HepG2 (cell line): ENCODE data around the gene PDLIM7. TPM values are rescaled to one million over a fixed set of nuclear protein-coding genes. Genes with fewer than 3 reads are reported as not detected.
A peak's percentile ranks its signal among the peaks of the same experiment; 100 is the strongest.

Experiments used
- ATAC-seq: fragments of 200-7000 bp; cut with Tn5 transposase; 3 replicates; pipeline ENCODE4 v1.9.1; 2020; ENCODE audit warnings: mild to moderate bottlenecking, moderate library complexity
- BruUV-seq: library from RNA; stranded (reverse); fragments of 400-500 nt; replicated peaks from 2 replicates; lab custom pipeline; 2021; lab: Mats Ljungman, UMichigan
- CTCF ChIA-PET: fragments of 300-600 bp; formaldehyde crosslinking; extraction: SDS; loops from one replicate; lab custom pipeline; 2021; ENCODE audit warnings: low total read pairs, inconsistent platforms, low intra/inter-chr PET ratio; lab: Yijun Ruan, JAX
- POLR2A ChIA-PET: fragments of 350-600 bp; sonication (Branson Sonifier 250); formaldehyde crosslinking; loops from one replicate; lab custom pipeline; 2020; ENCODE audit warnings: antibody characterized with exemption, inconsistent platforms; lab: Yijun Ruan, JAX
- DNase-seq: peaks from one replicate; pipeline ENCODE4 v3.0.0-alpha.2; 2015; ENCODE audit warnings: low spot score
- FAIRE-seq: peaks from 3 replicates; lab custom pipeline; 2011; peaks lifted over from hg19 to GRCh38; lab: Jason Lieb, UNC
- H2AFZ ChIP-seq: one replicate; pipeline ENCODE4 v1.6.1; 2011; ENCODE audit warnings: low read length, inconsistent platforms
- H3K27ac ChIP-seq: fragments of 300-600 bp; 3 replicates; pipeline ENCODE4 v1.8.0; 2011; ENCODE audit warnings: mixed run types, mild to moderate bottlenecking, mixed read lengths, low read length, inconsistent platforms; ENCODE audit not compliant: insufficient read depth; ENCODE audit errors: extremely low read length
- H3K27me3 ChIP-seq, 2 experiments: fragments of 200-600 bp in 1 of 2; 2 replicates in 1 of 2; 3 replicates in 1 of 2; pipeline versions ENCODE4 v1.6.0 to v1.8.0; 2011; ENCODE audit warnings: low read length in 2 of 2, mild to moderate bottlenecking in 2 of 2, moderate library complexity in 2 of 2, inconsistent platforms in 1 of 2; ENCODE audit not compliant: insufficient read depth in 2 of 2, control insufficient read depth in 1 of 2
- H3K36me3 ChIP-seq, 2 experiments: fragments of 200-600 bp in 1 of 2; replicated peaks in 1 of 2; 2 replicates in 1 of 2; 3 replicates in 1 of 2; pipeline versions ENCODE4 v1.5.1 to v1.8.0; 2011; ENCODE audit warnings: low read length in 2 of 2, inconsistent platforms in 1 of 2; ENCODE audit not compliant: insufficient read depth in 2 of 2, control insufficient read depth in 1 of 2
- H3K4me1 ChIP-seq: 2 replicates; pipeline ENCODE4 v1.5.1; 2012; ENCODE audit warnings: low read length, inconsistent platforms; ENCODE audit not compliant: insufficient read depth
- H3K4me2 ChIP-seq: 2 replicates; pipeline ENCODE4 v1.6.0; 2011; ENCODE audit warnings: low read depth, low read length, inconsistent platforms
- H3K4me3 ChIP-seq, 3 experiments: fragments of 200-600 bp in 1 of 3; sonication (generic), shearing (Covaris generic) in 1 of 3; replicated peaks in 1 of 3; 2 replicates each; pipeline ENCODE4 v1.5.1; 2011 to 2016; ENCODE audit warnings: low read length in 3 of 3, inconsistent platforms in 2 of 3, low read depth in 2 of 3, mild to moderate bottlenecking in 2 of 3, control low read depth in 1 of 3, mixed read lengths in 1 of 3; ENCODE audit not compliant: insufficient read depth in 1 of 3
- H3K79me2 ChIP-seq: one replicate; pipeline ENCODE4 v1.6.1; 2011; ENCODE audit warnings: low read length, inconsistent platforms; ENCODE audit not compliant: insufficient read depth
- H3K9ac ChIP-seq: 2 replicates; pipeline ENCODE4 v1.6.0; 2011; ENCODE audit warnings: mild to moderate bottlenecking, low read depth, low read length, inconsistent platforms; ENCODE audit not compliant: insufficient read depth
- H3K9me3 ChIP-seq: 2 replicates; pipeline ENCODE4 v1.5.1; 2012; ENCODE audit warnings: mild to moderate bottlenecking, low read length
- H4K20me1 ChIP-seq: 2 replicates; pipeline ENCODE4 v1.6.0; 2011; ENCODE audit warnings: inconsistent platforms, mild to moderate bottlenecking, low read length, moderate library complexity; ENCODE audit not compliant: insufficient read depth
- FOXA1 ChIP-seq, 2 experiments: fragments of 450-650 bp in 1 of 2; sonication (generic) in 1 of 2; formaldehyde crosslinking in 1 of 2; IDR thresholded peaks; 2 replicates each; pipeline versions ENCODE4 v1.4.0 to v1.6.1; 2016 to 2020; ENCODE audit warnings: missing genetic modification reagents in 1 of 2
- HDAC2 ChIP-seq: sonication (generic); formaldehyde crosslinking; IDR thresholded peaks from 2 replicates; pipeline ENCODE4 v1.4.0; 2020; ENCODE audit warnings: missing genetic modification reagents
- NFYB ChIP-seq: sonication (generic); formaldehyde crosslinking; IDR thresholded peaks from 2 replicates; pipeline ENCODE4 v1.4.0; 2020; ENCODE audit warnings: missing genetic modification reagents
- NFYC ChIP-seq: IDR thresholded peaks from 2 replicates; pipeline ENCODE4 v1.6.1; 2016; ENCODE audit warnings: missing genetic modification reagents, missing compliant biosample characterization
- PPARG ChIP-seq: conservative IDR thresholded peaks from 2 replicates; pipeline ENCODE4 v1.6.1; 2016; ENCODE audit warnings: missing biosample characterization, missing genetic modification reagents
- WGBS: methylation state at CpG from one replicate; pipeline ENCODE4 v1.1.6; 2017; ENCODE audit warnings: low lambda C conversion rate; 5-methylcytosine and 5-hydroxymethylcytosine counted together
- in situ Hi-C: cut with HindIII; loops from 2 replicates; pipeline ENCODE4 v1.10.0; 2017; ENCODE audit warnings: low pct_unique_long_range_greater_than_20kb; ENCODE audit not compliant: extremely low pct_ligation_motif_present
- intact Hi-C: fragments of 100-400 bp; cut with micrococcal nuclease; formaldehyde crosslinking; loops from one replicate; pipeline ENCODE4 v1.10.0; 2022; ENCODE audit not compliant: unreplicated experiment
- polyA plus RNA-seq, 8 experiments: library from polyadenylated mRNA; depleted of rRNA in 3 of 8; stranded (reverse) in 7 of 8; unstranded in 1 of 8; fragments of >200 nt; fragmentation: Illumina TruSeq in 4 of 8; extraction: Trizol in 4 of 8; gene quantifications; 2 replicates each; pipeline versions ENCODE4 v1.2.1 to v1.2.3, GENCODE V29; 2011 to 2016; ENCODE audit warnings: low read depth in 4 of 8, missing spikeins in 1 of 8, mixed read lengths in 1 of 8; ENCODE audit not compliant: insufficient read depth in 1 of 8
- total RNA-seq, 5 experiments: library from RNA; depleted of rRNA; stranded (reverse); fragments of >200 nt; fragmentation: Illumina TruSeq; extraction: Trizol; gene quantifications; 2 replicates each; pipeline ENCODE4 v1.2.3, GENCODE V29; 2016; ENCODE audit warnings: low read depth in 1 of 5
- TF ChIP-seq, protein P1 (sequence below): IDR thresholded peaks from 2 replicates; pipeline ENCODE4 v1.6.1; 2018; ENCODE audit warnings: missing genetic modification reagents
- TF ChIP-seq, protein P2 (sequence below), 2 experiments: sonication (generic) in 1 of 2; formaldehyde crosslinking in 1 of 2; IDR thresholded peaks; 2 replicates each; pipeline versions ENCODE4 v1.5.1 to v1.6.1; 2011 to 2020; ENCODE audit warnings: borderline replicate concordance in 1 of 2, low read depth in 1 of 2, low read length in 1 of 2, mild to moderate bottlenecking in 1 of 2, missing genetic modification reagents in 1 of 2, moderate library complexity in 1 of 2

Gene PDLIM7
- total and polyA plus RNA-seq, 2 of the 13 experiments (the other 11 are each of a cell fraction or from before 2014, with no cell fraction given): 21.1 to 31.3 TPM

DNA sequence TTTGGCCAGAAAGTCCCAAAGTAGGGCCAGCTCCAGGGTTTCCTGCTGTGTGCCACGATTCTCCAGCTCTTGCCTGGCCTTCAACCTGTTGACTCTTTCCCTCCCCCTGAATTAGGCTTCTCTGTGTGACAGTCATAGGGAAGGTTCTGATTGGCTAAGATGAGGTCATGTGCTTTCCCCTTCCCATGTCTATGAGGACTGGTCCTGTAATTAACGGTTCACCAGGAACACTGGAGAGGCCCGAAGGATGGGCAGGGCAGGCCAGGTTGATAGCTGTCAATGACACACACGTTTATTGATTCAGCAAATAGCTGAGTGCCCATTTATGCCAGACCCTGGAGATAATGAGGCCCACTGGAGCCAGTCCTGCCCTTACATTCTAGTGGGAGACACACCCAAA is 59.8 kb downstream of the PDLIM7 start:
- no peak for FAIRE-seq
- no peak for ATAC-seq

More for the DNA sequence above, 59.8 kb downstream of the PDLIM7 start:
- ChIA-PET POLR2A (interaction anchor here (1.1 to 2.6 kb wide), 3 partner anchors 10 to 17 kb away, joined by 3 to 7 read pairs (median 6); partner anchors contain the start of gene GRK6), CTCF (no interaction called here)
- Histone ChIP-seq H3K79me2 (no peaks in the 10 kb centered on the region), H3K4me3 (no peak overlapping the region), H3K9ac (no peak overlapping the region), H3K4me2 (no peak overlapping the region), H2AFZ (no peak overlapping the region), H3K4me1 (peaks cover 35% of the 10 kb centered on the region), H3K36me3 (peaks cover 16 to 28% of the 10 kb centered on the region in 2 experiments; a peak in 4 of 5 replicates), H3K27ac (no peak overlapping the region), H4K20me1 (no peaks in the 10 kb centered on the region), H3K27me3 (no peaks in the 10 kb centered on the region), H3K9me3 (no peaks in the 10 kb centered on the region)
- intact Hi-C loops (no loop called here), in situ Hi-C loops (no loop called here)
- WGBS: 68% methylated on average over 3 of the region's 4 CpGs
- no peak for DNase-seq
- BruUV-seq: TSS peak; percentile 27
- TF ChIP-seq, protein P1, sequence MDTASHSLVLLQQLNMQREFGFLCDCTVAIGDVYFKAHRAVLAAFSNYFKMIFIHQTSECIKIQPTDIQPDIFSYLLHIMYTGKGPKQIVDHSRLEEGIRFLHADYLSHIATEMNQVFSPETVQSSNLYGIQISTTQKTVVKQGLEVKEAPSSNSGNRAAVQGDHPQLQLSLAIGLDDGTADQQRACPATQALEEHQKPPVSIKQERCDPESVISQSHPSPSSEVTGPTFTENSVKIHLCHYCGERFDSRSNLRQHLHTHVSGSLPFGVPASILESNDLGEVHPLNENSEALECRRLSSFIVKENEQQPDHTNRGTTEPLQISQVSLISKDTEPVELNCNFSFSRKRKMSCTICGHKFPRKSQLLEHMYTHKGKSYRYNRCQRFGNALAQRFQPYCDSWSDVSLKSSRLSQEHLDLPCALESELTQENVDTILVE (CRISPR knock-in tag): no peak
- TF ChIP-seq NFYC (CRISPR knock-in tag) (peak; percentile 61), FOXA1 (IDR thresholded peaks at IDR 0.05) (no peak), FOXA1 (CRISPR knock-in tag; IDR thresholded peaks at IDR 0.05) (peak; percentile 14; the same call in 1 of the 2 replicates), NFYB (CRISPR knock-in tag) (peak; percentile 61), PPARG (CRISPR knock-in tag) (no peak), HDAC2 (CRISPR knock-in tag) (no peak)
- TF ChIP-seq, protein P2, sequence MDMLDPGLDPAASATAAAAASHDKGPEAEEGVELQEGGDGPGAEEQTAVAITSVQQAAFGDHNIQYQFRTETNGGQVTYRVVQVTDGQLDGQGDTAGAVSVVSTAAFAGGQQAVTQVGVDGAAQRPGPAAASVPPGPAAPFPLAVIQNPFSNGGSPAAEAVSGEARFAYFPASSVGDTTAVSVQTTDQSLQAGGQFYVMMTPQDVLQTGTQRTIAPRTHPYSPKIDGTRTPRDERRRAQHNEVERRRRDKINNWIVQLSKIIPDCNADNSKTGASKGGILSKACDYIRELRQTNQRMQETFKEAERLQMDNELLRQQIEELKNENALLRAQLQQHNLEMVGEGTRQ (IDR thresholded peaks at IDR 0.05; ENCODE audit: low read depth, low read length): peak; percentile 35; the same call in 1 of the 2 replicates
- TF ChIP-seq, protein P2 (CRISPR knock-in tag; IDR thresholded peaks at IDR 0.05; ENCODE audit: borderline replicate concordance): no peak
